GM23248 (cell line): ENCODE measurements around the gene ANTKMT.

ENCODE experiments used
- EZH2 ChIP-seq: fragments of 200-600 bp; sonication (generic); IDR thresholded peaks from 2 replicates; pipeline ENCODE4 v1.6.1; 2018; ENCODE audit warnings: antibody characterized with exemption, mild to moderate bottlenecking; ENCODE audit not compliant: insufficient read depth, poor library complexity, severe bottlenecking
- EZH2phosphoT487 ChIP-seq: fragments of 200-600 bp; sonication (generic); IDR thresholded peaks from 2 replicates; pipeline ENCODE4 v1.6.1; 2018; ENCODE audit warnings: antibody characterized with exemption, moderate library complexity, mild to moderate bottlenecking, low read depth; ENCODE audit not compliant: insufficient read depth

DNA sequence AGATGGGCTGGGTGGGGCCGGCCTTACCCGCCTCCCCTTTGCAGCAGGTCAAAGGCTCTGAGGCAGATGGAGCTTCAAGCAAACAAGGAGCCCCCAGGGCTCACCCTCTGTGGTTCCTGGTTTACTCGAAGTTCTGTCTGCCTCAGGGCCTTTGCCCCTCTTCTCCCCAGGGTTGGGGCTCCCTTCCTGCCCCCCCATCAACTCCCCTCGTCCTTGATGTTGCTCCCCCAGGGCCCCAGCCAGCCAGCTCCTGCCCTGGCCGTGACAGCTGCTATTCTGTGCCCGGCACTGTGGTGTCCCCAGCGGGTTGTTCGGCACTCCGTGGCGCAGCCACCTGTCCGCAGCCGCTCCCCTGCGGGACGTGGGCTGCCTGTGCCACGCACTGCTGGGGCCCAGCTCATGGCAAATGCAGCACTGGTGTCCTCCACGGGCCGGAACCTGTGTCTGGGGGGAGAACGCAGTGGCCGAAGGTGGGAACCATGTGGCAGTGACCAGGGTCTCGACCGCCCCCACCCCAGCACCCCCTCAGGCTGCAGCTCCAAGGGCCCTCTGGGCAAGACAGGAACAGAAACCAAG lies 10.4 kb upstream of the ANTKMT start:
- TF ChIP-seq EZH2, result no peak
- no peak for TF ChIP-seq EZH2phosphoT487
